NCI-H1105 treated with DMSO at 0.1 percent for 48 hours (cell line): ENCODE data around the gene CIAO2B.
A peak's percentile ranks its signal among the peaks of the same experiment; 100 is the strongest.
"Not testable (repeated sequence)": the region's sequence is repeated elsewhere in the genome, so short reads cannot be mapped to it uniquely, and the experiment has no call there.

Experiments
- DNase-seq: peaks from one replicate; lab custom pipeline; 2025; lab: John Stamatoyannopoulos, UW

Gene CIAO2B

GRCh38 chr16:66903544-66904427, 30.4 kb downstream of the CIAO2B start:
- DNase-seq, result no peak

DNA sequence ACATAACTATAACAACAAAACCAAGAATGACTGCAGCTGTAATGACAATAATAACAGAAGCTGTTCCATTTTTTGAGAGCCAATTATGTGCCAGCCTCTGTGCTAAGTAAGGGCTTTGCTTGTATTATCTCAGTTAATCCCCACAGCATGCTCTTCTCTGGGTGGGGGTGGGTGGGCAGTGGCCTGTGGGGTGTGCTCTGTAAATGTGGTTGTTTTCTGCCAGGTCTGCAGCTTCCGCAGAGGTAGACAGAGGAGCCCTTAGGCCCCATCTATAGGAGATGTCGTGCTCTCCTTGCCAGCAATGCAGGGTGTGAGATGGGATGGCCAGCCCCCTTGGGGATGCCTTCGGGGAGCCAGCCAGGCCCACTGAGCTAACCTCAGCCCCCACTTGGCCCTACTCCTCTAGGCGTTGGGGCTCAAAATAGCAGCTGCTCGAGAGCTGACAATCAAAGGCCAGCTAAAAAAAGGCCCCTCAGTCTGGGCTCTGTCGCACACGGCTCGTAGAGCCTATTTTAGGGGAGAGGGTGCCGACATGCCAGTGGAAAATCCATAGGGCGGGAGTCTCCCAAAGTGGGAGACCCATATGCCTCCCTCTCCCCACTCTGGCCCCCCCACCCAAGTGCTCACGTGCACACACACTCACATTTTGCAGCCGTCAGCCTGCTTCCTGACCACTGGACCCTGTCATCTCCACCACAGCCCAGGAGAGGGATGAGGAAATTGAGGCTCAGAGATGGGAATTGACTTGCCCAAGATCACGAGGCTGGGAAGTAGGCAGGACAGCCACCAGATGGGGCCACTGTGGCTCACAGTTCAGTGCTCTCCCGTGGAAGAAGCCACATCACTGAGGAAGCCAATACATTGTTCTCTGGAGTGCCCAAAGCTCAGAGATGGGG, 31.3 kb downstream of the CIAO2B start:
- DNase-seq, result no peak

- DNase-seq, result no peak
Measured at GRCh38 chr16:66901626-66902025, 32.6 kb downstream of the CIAO2B start.

- DNase-seq, result no peak
Measured at GRCh38 chr16:66900721-66901441, 33.3 kb downstream of the CIAO2B start.

GRCh38 chr16:66899945-66900710, 34.1 kb downstream of the CIAO2B start:
- DNase-seq, result peak; percentile 16

DNA sequence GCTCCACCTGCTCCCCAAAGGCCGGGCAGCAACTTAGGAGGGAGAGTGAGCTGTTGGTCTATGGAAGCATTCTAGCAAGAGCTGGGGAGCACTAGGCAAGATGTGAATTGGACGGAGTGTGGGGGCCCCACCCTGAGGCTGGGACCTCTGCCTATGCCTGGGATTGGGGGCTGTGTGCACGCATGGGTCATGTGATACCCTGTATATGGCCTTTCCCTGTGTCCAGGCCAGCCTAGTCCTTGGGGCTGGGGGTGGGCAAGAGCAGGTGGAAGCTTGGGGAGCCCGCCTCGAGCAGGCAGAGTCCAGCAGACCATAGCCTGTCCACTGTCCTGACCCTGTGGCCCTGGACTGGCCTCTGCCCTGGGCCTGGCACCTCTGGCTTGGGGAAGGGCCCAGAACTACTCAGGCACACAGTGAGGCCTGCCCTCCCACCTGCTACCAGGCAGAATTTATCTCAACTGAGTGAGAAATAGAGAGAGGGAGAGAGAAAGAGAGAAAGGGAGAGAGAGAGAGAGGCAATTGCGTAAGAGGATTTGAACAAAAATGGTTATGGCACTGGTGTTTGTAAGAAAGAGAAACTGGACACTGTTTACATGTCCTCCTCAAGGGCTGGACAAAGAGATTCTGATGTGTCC, 34.8 kb downstream of the CIAO2B start:
- no peak for DNase-seq

- DNase-seq, result no peak
Measured at GRCh38 chr16:66898933-66899309, 35.3 kb downstream of the CIAO2B start.

DNA sequence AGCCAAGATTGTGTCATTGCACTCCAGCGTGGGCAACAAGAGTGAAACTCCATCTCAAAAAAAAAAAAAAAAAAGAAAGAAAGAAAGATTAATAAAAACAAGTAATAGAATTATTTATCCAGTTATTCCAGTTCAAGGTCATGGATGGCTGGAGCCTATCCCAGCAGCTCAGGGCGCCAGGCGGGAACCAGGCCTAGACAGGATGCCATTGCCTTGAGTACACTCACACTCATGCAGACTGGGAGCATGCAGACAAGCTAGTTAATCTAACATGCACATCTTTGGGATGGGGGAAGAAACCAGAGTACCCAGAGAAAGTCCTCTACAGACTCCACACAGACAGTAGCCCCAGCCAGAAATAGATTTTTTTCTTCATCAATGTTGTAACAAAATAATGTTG, 36.0 kb downstream of the CIAO2B start:
- no peak for DNase-seq

DNA sequence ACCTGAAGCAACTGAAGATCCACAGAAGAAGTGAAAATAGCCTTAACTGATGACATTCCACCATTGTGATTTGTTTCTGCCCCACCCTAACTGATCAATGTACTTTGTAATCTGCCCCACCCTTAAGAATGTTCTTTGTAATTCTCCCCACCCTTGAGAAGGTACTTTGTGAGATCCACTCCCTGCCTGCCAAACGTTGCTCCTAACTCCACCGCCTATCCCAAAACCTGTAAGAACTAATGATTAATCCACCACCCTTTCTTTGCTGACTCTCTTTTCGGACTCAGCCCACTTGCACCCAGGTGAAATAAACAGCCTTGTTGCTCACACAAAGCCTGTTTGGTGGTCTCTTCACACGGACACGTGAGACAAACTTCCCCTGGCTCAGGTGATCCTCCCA, 37.5 kb downstream of the CIAO2B start:
- DNase-seq, result not testable (repeated sequence)

- no peak for DNase-seq
Measured at GRCh38 chr16:66895999-66896398, 38.2 kb downstream of the CIAO2B start.

- no peak for DNase-seq
Measured at GRCh38 chr16:66895689-66895979, 38.6 kb downstream of the CIAO2B start.

GRCh38 chr16:66894948-66895688, 39.1 kb downstream of the CIAO2B start:
- DNase-seq, result peak; percentile 38

GRCh38 chr16:66894055-66894454, 40.1 kb downstream of the CIAO2B start:
- no peak for DNase-seq

GRCh38 chr16:66891797-66892196, 42.4 kb downstream of the CIAO2B start:
- DNase-seq, result no peak

DNA sequence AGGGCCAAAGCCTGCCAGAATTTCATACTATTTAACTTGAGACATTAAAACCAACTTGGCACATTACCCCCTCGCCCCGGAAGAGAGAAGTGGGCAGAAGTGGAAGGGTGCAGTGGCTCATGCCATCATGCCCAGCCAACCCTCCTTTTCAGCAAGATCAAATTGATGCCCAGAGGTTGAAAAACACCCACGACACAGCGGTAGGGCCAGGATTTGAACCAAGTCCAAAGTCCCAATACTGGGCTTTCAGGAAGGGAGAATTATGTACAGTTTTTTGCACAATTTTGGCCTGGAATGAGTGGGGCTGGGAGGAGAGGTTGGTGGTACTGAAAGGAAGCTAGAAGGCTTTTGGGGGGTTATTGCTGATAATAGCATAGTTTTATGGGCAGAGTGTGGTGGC, 42.8 kb downstream of the CIAO2B start:
- DNase-seq, result no peak

DNA sequence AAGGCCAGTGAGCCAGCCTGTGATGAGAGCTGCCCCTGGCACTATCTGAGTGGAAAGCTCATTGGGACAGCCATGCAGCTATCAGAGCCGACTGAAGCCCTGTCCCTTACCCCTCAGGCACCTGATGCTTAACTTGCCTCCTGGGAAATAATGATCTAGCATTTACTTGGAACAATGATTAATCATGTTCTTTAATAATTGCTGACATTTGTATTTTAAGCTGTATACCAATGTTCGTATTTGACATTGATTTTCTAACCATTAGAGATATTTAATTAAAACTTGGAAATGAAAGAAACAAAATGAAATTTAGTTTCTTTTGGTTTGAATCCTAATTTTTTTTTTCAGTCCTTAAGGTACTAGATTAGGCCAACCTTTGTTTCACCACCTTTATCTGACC, 43.4 kb downstream of the CIAO2B start:
- DNase-seq, result no peak

DNA sequence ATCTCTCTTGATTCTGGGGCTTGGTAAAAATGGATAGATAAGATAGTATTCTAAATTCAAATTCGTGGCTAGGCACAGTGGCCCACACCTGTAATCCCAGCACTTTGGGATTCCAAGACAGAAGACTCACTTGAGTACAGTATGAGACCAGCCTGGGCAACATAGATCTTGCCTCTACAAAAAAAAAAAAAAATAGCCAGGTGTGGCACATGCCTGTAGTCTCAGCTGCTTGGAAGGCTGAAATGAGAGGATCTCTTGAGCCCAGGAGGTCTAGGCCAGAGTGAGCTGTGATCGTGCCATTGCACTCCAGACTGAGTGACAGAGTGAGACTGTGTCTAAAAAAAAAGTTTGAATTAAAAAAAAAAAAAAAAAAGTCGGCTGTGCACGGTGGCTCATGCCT, 44.6 kb downstream of the CIAO2B start:
- DNase-seq, result no peak

DNA sequence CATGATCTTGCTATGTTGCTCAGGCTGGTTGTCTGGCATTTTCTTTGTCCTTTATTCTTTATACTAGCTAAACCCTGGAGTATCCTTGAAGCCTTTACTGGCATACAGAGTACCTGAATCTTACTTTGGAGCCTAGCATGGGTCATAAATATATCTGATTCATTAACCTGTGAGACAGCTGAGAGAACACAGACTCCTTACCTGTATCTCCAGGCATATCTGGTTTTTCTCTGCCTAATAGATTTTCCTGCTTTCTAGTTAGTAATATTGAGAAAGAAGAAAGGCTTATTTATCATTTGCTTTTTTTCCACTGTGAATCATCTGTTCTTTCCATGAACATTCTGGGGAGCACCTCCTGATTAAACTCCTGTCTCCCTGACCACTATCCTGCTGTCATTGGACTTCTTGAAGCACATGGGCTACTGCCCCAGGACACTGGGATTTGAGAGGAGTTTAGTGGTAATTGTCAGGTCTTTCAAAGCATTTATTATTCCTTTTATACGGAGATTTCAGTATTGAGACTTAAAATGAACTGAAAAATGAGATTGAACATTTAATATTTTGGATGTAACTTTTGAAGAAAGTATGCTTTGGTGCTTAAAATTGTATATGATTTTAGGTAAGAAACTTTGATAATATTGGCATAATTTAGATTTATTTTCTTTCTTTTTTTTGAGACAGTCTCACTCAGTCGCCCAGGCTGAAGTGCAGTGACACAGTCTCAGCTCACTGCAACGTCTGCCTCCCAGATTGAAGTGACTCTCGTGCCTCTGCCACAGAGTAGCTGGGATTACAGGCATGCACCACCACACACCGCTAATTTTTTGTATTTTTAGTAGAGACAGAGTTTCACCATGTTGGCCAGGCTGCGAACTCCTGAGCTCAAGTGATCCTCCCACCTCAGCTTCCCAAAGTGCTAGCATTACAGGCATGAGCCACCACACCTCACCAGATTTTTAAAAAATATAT, 45.3 kb downstream of the CIAO2B start:
- no peak for DNase-seq

- no peak for DNase-seq
Measured at GRCh38 chr16:66886914-66887313, 47.3 kb downstream of the CIAO2B start.
